LNCaP clone FGC (cell line): Measurements from ENCODE around the gene LGALS8.

Experiments used
- DNase-seq: peaks from one replicate; pipeline ENCODE4 v3.0.0-alpha.2; 2011; ENCODE audit warnings: low read depth
- H3K4me3 ChIP-seq: 2 replicates; pipeline ENCODE4 v1.5.1; 2011; ENCODE audit warnings: mild to moderate bottlenecking, low read depth, low read length, control low read depth
- CTCF ChIP-seq: IDR thresholded peaks from 2 replicates; pipeline ENCODE4 v1.5.1; 2012; ENCODE audit warnings: mild to moderate bottlenecking; ENCODE audit not compliant: control insufficient read depth, insufficient read depth; ENCODE audit errors: extremely low read depth

The LGALS8 gene

GRCh38 chr1:236541710-236542109, 17.9 kb downstream of the LGALS8 start:
- no peak for TF ChIP-seq CTCF
- H3K4me3 ChIP-seq = no peak overlapping the region
- DNase-seq = no peak

GRCh38 chr1:236543065-236543669, 19.4 kb downstream of the LGALS8 start:
- no peak overlapping the region for H3K4me3 ChIP-seq
- TF ChIP-seq CTCF = no peak
- DNase-seq = no peak

GRCh38 chr1:236545621-236546169, 21.9 kb downstream of the LGALS8 start:
- DNase-seq = no peak
- TF ChIP-seq CTCF = no peak
- no peak overlapping the region for H3K4me3 ChIP-seq

- no peak for TF ChIP-seq CTCF
These were observed 24.7 kb downstream of the LGALS8 start for GRCh38 chr1:236548452-236548851.

GRCh38 chr1:236550961-236551851, 27.4 kb downstream of the LGALS8 start:
- TF ChIP-seq CTCF = no peak
- H3K4me3 ChIP-seq = no peak overlapping the region
- no peak for DNase-seq

More at GRCh38 chr1:236548452-236548851, 24.7 kb downstream of the LGALS8 start:
- H3K4me3 ChIP-seq = no peak overlapping the region
- DNase-seq = no peak

- DNase-seq = no peak
- H3K4me3 ChIP-seq = no peak overlapping the region
- TF ChIP-seq CTCF = no peak
These were observed 28.3 kb downstream of the LGALS8 start for GRCh38 chr1:236552096-236552495.
